Lower lobe of right lung (tissue), 2 donors: ENCODE measurements around the gene DHRS7C. TPM values are rescaled to one million over a fixed set of nuclear protein-coding genes. Genes with fewer than 3 reads are reported as not detected.
A peak's percentile ranks its signal among the peaks of the same experiment; 100 is the strongest.

Experiments
- ATAC-seq, 2 donors: fragments of 200-7000 bp; cut with Tn5 transposase; one replicate each; pipeline ENCODE4 v1.9.1; 2020 to 2022; ENCODE audit warnings: mild to moderate bottlenecking in 2 of 2, moderate library complexity in 2 of 2
- DNase-seq: peaks from one replicate; pipeline ENCODE4 v3.0.0-alpha.2; 2020
- H3K27ac ChIP-seq: fragments of 200-600 bp; one replicate; pipeline ENCODE4 v1.8.0; 2022
- H3K27me3 ChIP-seq: fragments of 200-600 bp; one replicate; pipeline ENCODE4 v1.8.0; 2022; ENCODE audit warnings: low read depth
- H3K36me3 ChIP-seq: fragments of 200-600 bp; one replicate; pipeline ENCODE4 v1.8.0; 2022; ENCODE audit warnings: mild to moderate bottlenecking
- H3K4me1 ChIP-seq: fragments of 200-600 bp; one replicate; pipeline ENCODE4 v1.8.0; 2022
- H3K4me3 ChIP-seq: fragments of 200-600 bp; one replicate; pipeline ENCODE4 v1.8.0; 2022; ENCODE audit warnings: mild to moderate bottlenecking
- H3K9me3 ChIP-seq: fragments of 200-600 bp; one replicate; pipeline ENCODE4 v1.8.0; 2022
- intact Hi-C: fragments of 100-400 bp; cut with DNase I; formaldehyde crosslinking; loops from one replicate; pipeline ENCODE4 v1.11.0; 2022
- total RNA-seq: library from RNA; stranded (reverse); fragmentation: NEBNext Ultra II Directional; extraction: Animal tissue kit (Norgen Biotek cat#: 25700); gene quantifications from one replicate; pipeline ENCODE4 v1.2.1, GENCODE V29; 2021
- TF ChIP-seq, protein P1 (sequence below): fragments of 200-600 bp; IDR thresholded peaks from one replicate; pipeline ENCODE4 v1.8.0; 2022; ENCODE audit warnings: antibody characterized with exemption, mild to moderate bottlenecking
- donor health status: DM: no; HTN: yes; CAD: no; lungs with severe emphysema.

The DHRS7C gene
- total RNA-seq, 1 donor from 2014 or later, result not detected

GRCh38 chr17:9729735-9730420 is 61.5 kb downstream of the DHRS7C start:
- intact Hi-C loops, result no loop called here
- Histone ChIP-seq H3K27me3 (no peaks in the 10 kb centered on the region), H3K36me3 (no peaks in the 10 kb centered on the region), H3K9me3 (no peaks in the 10 kb centered on the region), H3K4me3 (no peak overlapping the region), H3K4me1 (no peaks in the 10 kb centered on the region), H3K27ac (no peak overlapping the region)
- TF ChIP-seq, protein P1, sequence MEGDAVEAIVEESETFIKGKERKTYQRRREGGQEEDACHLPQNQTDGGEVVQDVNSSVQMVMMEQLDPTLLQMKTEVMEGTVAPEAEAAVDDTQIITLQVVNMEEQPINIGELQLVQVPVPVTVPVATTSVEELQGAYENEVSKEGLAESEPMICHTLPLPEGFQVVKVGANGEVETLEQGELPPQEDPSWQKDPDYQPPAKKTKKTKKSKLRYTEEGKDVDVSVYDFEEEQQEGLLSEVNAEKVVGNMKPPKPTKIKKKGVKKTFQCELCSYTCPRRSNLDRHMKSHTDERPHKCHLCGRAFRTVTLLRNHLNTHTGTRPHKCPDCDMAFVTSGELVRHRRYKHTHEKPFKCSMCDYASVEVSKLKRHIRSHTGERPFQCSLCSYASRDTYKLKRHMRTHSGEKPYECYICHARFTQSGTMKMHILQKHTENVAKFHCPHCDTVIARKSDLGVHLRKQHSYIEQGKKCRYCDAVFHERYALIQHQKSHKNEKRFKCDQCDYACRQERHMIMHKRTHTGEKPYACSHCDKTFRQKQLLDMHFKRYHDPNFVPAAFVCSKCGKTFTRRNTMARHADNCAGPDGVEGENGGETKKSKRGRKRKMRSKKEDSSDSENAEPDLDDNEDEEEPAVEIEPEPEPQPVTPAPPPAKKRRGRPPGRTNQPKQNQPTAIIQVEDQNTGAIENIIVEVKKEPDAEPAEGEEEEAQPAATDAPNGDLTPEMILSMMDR, result no peak
- DNase-seq (no peak), ATAC-seq (no peak)

GRCh38 chr17:9729034-9729650 is 62.2 kb downstream of the DHRS7C start:
- TF ChIP-seq, protein P1, result peak; percentile 90
- intact Hi-C loops, result no loop called here
- DNase-seq (no peak), ATAC-seq (peak; percentile 66 to 73)
- no peaks in the 10 kb centered on the region for H3K4me1 ChIP-seq
- no peaks in the 10 kb centered on the region for H3K36me3 ChIP-seq
- no peak overlapping the region for H3K4me3 ChIP-seq
- no peak overlapping the region for H3K27ac ChIP-seq
- no peaks in the 10 kb centered on the region for H3K9me3 ChIP-seq
- H3K27me3 ChIP-seq, result no peaks in the 10 kb centered on the region

DNA sequence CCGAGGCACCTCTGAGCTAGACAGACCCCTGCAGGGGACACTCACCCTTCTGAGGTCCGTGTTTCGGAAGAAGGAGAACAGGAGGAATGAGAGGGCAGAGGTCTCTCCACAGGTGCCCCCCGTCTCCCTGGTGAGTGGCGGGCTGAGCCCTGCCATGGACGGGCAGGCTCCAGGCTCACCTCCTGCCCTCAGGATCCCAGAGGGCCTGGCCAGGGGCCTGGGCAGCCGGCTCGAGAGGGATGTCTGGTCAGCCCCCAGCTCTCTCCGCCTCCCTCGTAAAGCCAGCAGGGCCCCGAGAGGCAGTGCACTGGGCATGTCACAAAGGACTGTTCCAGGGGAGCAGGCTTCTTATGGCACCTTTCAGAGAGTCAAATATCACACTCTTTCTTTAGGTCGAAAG is 62.8 kb downstream of the DHRS7C start:
- intact Hi-C loops, result no loop called here
- peak in 1 of 2 donors; percentile 31 for ATAC-seq
- H3K4me1 ChIP-seq, result no peaks in the 10 kb centered on the region

DNA sequence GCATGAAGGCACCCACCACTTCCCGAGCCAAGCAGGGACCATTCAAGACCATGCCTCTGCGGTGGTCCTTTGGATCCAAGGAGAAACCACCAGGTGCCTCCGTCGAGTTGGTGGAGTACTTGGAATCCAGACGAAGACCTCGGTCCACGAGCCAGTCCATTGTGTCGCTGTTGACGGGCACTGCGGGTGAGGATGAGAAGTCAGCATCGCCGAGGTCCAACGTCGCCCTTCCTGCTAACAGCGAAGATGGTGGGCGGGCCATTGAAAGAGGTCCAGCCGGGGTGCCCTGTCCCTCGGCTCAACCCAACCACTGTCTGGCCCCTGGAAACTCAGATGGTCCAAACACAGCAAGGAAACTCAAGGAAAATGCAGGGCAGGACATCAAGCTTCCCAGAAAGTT is 63.4 kb downstream of the DHRS7C start:
- ATAC-seq (no peak), DNase-seq (no peak)
- Histone ChIP-seq H3K27me3 (no peaks in the 10 kb centered on the region), H3K4me3 (no peak overlapping the region), H3K36me3 (no peaks in the 10 kb centered on the region), H3K9me3 (no peaks in the 10 kb centered on the region), H3K4me1 (no peaks in the 10 kb centered on the region), H3K27ac (no peak overlapping the region)
- TF ChIP-seq, protein P1, result no peak
- intact Hi-C loops, result no loop called here

More for the DNA sequence above, 62.8 kb downstream of the DHRS7C start:
- Histone ChIP-seq H3K36me3 (no peaks in the 10 kb centered on the region), H3K27me3 (no peaks in the 10 kb centered on the region), H3K9me3 (no peaks in the 10 kb centered on the region), H3K27ac (no peak overlapping the region), H3K4me3 (no peak overlapping the region)
- no peak for DNase-seq
- TF ChIP-seq, protein P1, result no peak

- TF ChIP-seq, protein P1, result no peak
- Histone ChIP-seq H3K27ac (no peak overlapping the region), H3K4me1 (no peaks in the 10 kb centered on the region), H3K4me3 (no peak overlapping the region), H3K36me3 (no peaks in the 10 kb centered on the region), H3K27me3 (no peaks in the 10 kb centered on the region), H3K9me3 (no peaks in the 10 kb centered on the region)
- ATAC-seq, result no peak
- DNase-seq, result no peak
- intact Hi-C loops, result no loop called here
Observed at GRCh38 chr17:9726291-9726690, 65.1 kb downstream of the DHRS7C start.
